Measurements from ENCODE around the gene VTA1.
A peak's percentile ranks its signal among the peaks of the same experiment; 100 is the strongest.
"Not testable (repeated sequence)": the region's sequence is repeated elsewhere in the genome, so short reads cannot be mapped to it uniquely, and the experiment has no call there.

VTA1 gene

GRCh38 chr6:142232206-142233044 is 85.4 kb downstream of the VTA1 start:
- H3K4me1 ChIP-seq (ENCODE audit: insufficient read depth, low read length, poor library complexity, severe bottlenecking); H3K9ac ChIP-seq (ENCODE audit: low read depth, low read length, poor library complexity, severe bottlenecking); H3F3A ChIP-seq (ENCODE audit: low read depth); H3K4me3 ChIP-seq (ENCODE audit: low read length, poor library complexity, severe bottlenecking); H3K27me3 ChIP-seq (ENCODE audit: insufficient read depth, low read length, poor library complexity, severe bottlenecking); H3K9me3 ChIP-seq (ENCODE audit: insufficient read depth, low read depth, low read length); H3K36me3 ChIP-seq (ENCODE audit: insufficient read depth, low read length); H4K20me1 ChIP-seq (ENCODE audit: insufficient read depth, low read length, poor library complexity, severe bottlenecking); H3K9me2 ChIP-seq (replicated peaks; ENCODE audit: low read depth, low read length); H3K79me2 ChIP-seq (ENCODE audit: insufficient read depth, low read length); H3K4me2 ChIP-seq (ENCODE audit: low read depth, low read length, poor library complexity, severe bottlenecking): not testable (repeated sequence)
- H2AFZ ChIP-seq (ENCODE audit: low read length): peak overlapping the region; percentile 87
- TF ChIP-seq CTCF (conservative IDR thresholded peaks at IDR 0.05; ENCODE audit: low read length): peak; percentile 62

GRCh38 chr6:142233945-142234682 is 87.1 kb downstream of the VTA1 start:
- H3K9me2 ChIP-seq (replicated peaks; ENCODE audit: low read depth, low read length): no peaks in the 10 kb centered on the region

GRCh38 chr6:142235272-142235671 is 88.2 kb downstream of the VTA1 start:
- H4K20me1 ChIP-seq (ENCODE audit: insufficient read depth, low read length, poor library complexity, severe bottlenecking): no peaks in the 10 kb centered on the region

More at GRCh38 chr6:142233945-142234682, 87.1 kb downstream of the VTA1 start:
- Histone ChIP-seq H3K79me2 (ENCODE audit: insufficient read depth, low read length) (no peaks in the 10 kb centered on the region), H3K4me1 (ENCODE audit: insufficient read depth, low read length, poor library complexity, severe bottlenecking) (no peaks in the 10 kb centered on the region), H3F3A (ENCODE audit: low read depth) (no peaks in the 10 kb centered on the region), H3K9me3 (ENCODE audit: insufficient read depth, low read depth, low read length) (no peaks in the 10 kb centered on the region), H3K36me3 (ENCODE audit: insufficient read depth, low read length) (no peaks in the 10 kb centered on the region), H3K9ac (ENCODE audit: low read depth, low read length, poor library complexity, severe bottlenecking) (no peak overlapping the region), H3K4me3 (ENCODE audit: low read length, poor library complexity, severe bottlenecking) (no peak overlapping the region), H3K27me3 (ENCODE audit: insufficient read depth, low read length, poor library complexity, severe bottlenecking) (no peaks in the 10 kb centered on the region), H3K4me2 (ENCODE audit: low read depth, low read length, poor library complexity, severe bottlenecking) (no peak overlapping the region), H4K20me1 (ENCODE audit: insufficient read depth, low read length, poor library complexity, severe bottlenecking) (no peaks in the 10 kb centered on the region), H2AFZ (ENCODE audit: low read length) (no peak overlapping the region)
- TF ChIP-seq CTCF (conservative IDR thresholded peaks at IDR 0.05; ENCODE audit: low read length) (no peak), EZH2phosphoT487 (IDR thresholded peaks at IDR 0.05; ENCODE audit: borderline replicate concordance) (no peak)

More at GRCh38 chr6:142235272-142235671, 88.2 kb downstream of the VTA1 start:
- TF ChIP-seq CTCF (conservative IDR thresholded peaks at IDR 0.05; ENCODE audit: low read length): no peak
- no peak overlapping the region for H3K4me2 ChIP-seq (ENCODE audit: low read depth, low read length, poor library complexity, severe bottlenecking)
- no peaks in the 10 kb centered on the region for H3K4me1 ChIP-seq (ENCODE audit: insufficient read depth, low read length, poor library complexity, severe bottlenecking)
- H3K27me3 ChIP-seq (ENCODE audit: insufficient read depth, low read length, poor library complexity, severe bottlenecking): no peaks in the 10 kb centered on the region
- no peaks in the 10 kb centered on the region for H3K9me2 ChIP-seq (replicated peaks; ENCODE audit: low read depth, low read length)
- H3K36me3 ChIP-seq (ENCODE audit: insufficient read depth, low read length): no peaks in the 10 kb centered on the region
- no peaks in the 10 kb centered on the region for H3K9me3 ChIP-seq (ENCODE audit: insufficient read depth, low read depth, low read length)
- H3F3A ChIP-seq (ENCODE audit: low read depth): no peaks in the 10 kb centered on the region
- H3K9ac ChIP-seq (ENCODE audit: low read depth, low read length, poor library complexity, severe bottlenecking): no peak overlapping the region
- no peaks in the 10 kb centered on the region for H3K79me2 ChIP-seq (ENCODE audit: insufficient read depth, low read length)
- H2AFZ ChIP-seq (ENCODE audit: low read length): no peak overlapping the region
- H3K4me3 ChIP-seq (ENCODE audit: low read length, poor library complexity, severe bottlenecking): no peak overlapping the region
